Urinary bladder (tissue), 4 donors: ENCODE data around the gene EFR3B. TPM values are rescaled to one million over a fixed set of nuclear protein-coding genes. Genes with fewer than 3 reads are reported as not detected.
A peak's percentile ranks its signal among the peaks of the same experiment; 100 is the strongest.

ENCODE experiments used
- DNase-seq: peaks from one replicate; pipeline ENCODE4 v3.0.0-alpha.2; 2015; ENCODE audit errors: extremely low spot score
- H3K27ac ChIP-seq: one replicate; pipeline ENCODE4 v1.5.1; 2013; ENCODE audit warnings: low read depth, mild to moderate bottlenecking, moderate library complexity
- H3K36me3 ChIP-seq: one replicate; pipeline ENCODE4 v1.6.1; 2013; ENCODE audit warnings: mild to moderate bottlenecking, moderate library complexity; ENCODE audit not compliant: insufficient read depth
- H3K4me1 ChIP-seq: one replicate; pipeline ENCODE4 v1.6.1; 2013; ENCODE audit warnings: mild to moderate bottlenecking, moderate library complexity; ENCODE audit not compliant: insufficient read depth
- H3K4me3 ChIP-seq: one replicate; pipeline ENCODE4 v1.5.1; 2013; ENCODE audit warnings: low read depth, low read length
- WGBS: extraction: QIAGEN DNeasy Blood & Tissue Kit; methylation state at CpG from one replicate; pipeline ENCODE4 v1.1.7; 2013; 5-methylcytosine and 5-hydroxymethylcytosine counted together
- polyA plus RNA-seq: library from polyadenylated mRNA; stranded (reverse); fragments of 200-250 nt; gene quantifications from one replicate; pipeline ENCODE4 v1.2.3, GENCODE V29; 2013
- total RNA-seq: library from RNA; depleted of rRNA; stranded (reverse); fragments of >200 nt; gene quantifications from one replicate; pipeline ENCODE4 v1.2.3, GENCODE V29; 2014
- donor health status: healthy with polysubstance abuse.
- donor health status: healthy.

The EFR3B gene
- total and polyA plus RNA-seq, 2 donors, result 0.51 to 3.8 TPM

DNA sequence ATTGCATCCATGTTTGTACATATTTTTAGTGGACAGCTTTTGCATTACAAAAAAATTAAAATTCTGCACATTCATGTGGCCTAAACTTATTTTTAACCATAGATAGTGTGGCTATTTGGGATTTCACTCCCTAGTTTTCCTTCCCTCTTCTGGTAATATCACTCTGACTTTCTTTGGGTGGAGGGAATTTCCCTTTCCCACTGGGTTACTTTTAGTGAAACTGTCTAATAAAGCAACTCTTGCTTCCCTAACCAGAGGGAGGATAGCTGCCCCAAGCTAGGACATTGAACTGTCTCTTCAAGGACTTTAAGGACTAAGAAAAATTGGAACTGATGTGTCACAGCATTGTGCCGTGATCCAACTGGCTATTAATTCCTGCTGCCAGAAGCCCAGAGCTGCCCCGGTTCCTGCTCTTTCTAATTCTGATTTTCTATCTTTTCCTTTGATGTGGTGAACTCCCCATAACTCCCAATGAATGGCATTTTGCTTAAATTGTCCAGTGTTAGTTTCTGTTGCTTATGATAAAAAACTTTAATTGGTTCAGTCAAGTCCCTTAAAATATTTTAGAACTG is 20.0 kb upstream of the EFR3B start:
- WGBS, result 81% methylated on average over 2 of the region's 2 CpGs
- Histone ChIP-seq H3K27ac (no peak overlapping the region), H3K4me3 (no peak overlapping the region)

DNA sequence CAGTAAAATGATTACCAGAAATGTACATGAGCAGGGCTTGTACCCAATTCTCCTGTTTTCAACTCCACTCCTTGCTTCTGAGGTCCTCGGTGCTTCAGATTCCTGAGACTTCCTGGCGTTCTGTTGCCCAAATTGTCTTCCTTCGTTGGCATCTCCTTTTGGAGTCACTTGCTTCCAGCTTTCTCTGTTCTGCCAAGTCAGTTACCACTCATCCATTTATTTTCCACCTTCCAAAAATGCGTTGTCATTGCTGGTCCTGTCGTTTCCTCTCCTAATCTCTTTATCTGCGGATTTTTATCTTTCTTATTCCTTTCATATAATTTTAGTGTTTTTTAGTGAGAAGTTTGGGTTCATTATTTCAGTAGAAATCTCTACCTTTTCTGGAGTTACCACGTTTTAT is 18.5 kb upstream of the EFR3B start:
- Histone ChIP-seq H3K4me3 (no peak overlapping the region), H3K27ac (no peak overlapping the region), H3K36me3 (no peaks in the 10 kb centered on the region), H3K4me1 (no peaks in the 10 kb centered on the region)
- 59% methylated on average over 7 of the region's 7 CpGs for WGBS
- DNase-seq, result no peak

More for the DNA sequence above, 20.0 kb upstream of the EFR3B start:
- no peak for DNase-seq
- H3K4me1 ChIP-seq, result no peaks in the 10 kb centered on the region
- no peaks in the 10 kb centered on the region for H3K36me3 ChIP-seq

DNA sequence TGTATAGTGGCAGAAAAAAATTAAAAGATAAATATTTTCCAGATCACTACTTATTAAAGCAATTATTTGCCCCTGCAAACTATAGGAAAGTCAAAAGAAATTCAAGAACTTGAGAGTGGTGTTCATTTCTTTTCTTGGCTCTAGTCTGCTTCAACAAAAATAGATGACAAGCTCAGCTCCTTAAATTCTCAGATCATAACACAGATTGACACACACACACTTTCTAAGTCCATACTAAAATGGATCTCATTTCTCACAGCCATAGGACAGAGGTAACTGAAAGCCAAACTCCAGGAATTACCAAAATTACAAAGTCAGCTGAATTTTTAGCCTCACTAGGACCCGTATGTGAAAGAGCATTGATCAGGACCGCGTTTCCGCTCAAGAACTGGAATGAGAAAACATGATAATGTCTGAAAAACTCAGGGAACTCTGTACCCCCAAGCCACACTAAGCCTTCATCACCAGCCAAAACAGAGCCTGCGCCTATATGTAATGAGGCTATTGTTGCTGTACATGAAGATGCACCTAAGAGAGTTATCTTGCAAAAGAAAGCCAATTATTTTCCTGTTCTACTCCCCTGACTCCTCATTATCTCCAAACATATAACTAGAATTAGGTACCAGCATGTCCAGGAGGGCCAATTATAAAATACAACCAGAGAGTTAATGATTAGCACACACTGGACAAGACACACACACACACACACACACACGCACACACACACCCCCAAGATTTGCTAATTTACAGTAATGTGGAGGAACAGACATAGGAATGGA is 16.5 kb upstream of the EFR3B start:
- no peaks in the 10 kb centered on the region for H3K36me3 ChIP-seq
- no peak for DNase-seq
- 91% methylated on average over 6 of the region's 6 CpGs for WGBS
- H3K4me3 ChIP-seq, result no peak overlapping the region
- no peaks in the 10 kb centered on the region for H3K4me1 ChIP-seq
- no peak overlapping the region for H3K27ac ChIP-seq

DNA sequence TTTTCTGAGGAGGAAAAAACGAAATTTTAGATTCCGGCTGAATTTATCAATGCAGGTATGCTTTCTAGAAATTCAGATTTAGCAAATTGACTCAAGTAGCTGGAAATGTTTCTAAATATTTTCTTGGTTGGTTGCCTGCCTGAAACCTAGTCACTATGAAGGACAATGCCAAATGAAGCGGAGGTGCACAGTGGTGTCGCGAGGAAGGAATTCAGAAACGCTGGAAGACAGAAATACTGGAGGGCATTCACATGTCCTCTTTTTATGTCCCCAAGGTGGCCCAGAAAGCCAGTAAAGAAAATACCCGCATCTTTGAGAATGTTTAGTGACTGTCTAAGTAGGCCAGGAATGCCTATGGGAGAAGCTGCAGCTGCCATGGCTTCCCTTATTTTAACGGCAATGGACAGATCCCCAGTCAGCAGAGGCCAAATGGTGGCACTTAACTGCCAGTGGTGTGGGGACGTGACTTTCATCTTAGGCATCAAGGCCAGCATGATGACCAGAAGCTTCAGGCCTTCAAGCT is 15.8 kb upstream of the EFR3B start:
- Histone ChIP-seq H3K4me3 (no peak overlapping the region), H3K4me1 (no peaks in the 10 kb centered on the region), H3K27ac (no peak overlapping the region), H3K36me3 (no peaks in the 10 kb centered on the region)
- DNase-seq, result no peak
- 93% methylated on average over 9 of the region's 9 CpGs for WGBS

DNA sequence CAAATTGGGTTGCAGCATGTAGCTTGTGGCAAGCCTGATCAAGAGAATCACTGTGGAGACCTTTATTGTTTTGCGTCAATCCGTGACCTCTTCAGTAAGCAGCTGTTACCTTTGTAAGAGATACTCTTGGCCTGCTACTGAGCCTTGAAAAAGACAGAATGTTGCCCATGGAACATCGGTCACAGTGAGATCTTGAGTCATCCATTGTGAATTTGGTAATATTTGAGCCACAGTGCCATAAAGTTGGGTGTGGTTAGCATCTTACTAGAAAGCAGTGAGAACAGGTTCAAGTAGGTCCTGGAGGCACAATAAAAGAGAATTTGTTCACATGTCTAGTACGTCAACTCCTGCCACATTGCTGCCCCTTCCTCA is 12.7 kb upstream of the EFR3B start:
- H3K36me3 ChIP-seq, result no peaks in the 10 kb centered on the region
- WGBS, result 72% methylated on average over 4 of the region's 4 CpGs
- no peak for DNase-seq

DNA sequence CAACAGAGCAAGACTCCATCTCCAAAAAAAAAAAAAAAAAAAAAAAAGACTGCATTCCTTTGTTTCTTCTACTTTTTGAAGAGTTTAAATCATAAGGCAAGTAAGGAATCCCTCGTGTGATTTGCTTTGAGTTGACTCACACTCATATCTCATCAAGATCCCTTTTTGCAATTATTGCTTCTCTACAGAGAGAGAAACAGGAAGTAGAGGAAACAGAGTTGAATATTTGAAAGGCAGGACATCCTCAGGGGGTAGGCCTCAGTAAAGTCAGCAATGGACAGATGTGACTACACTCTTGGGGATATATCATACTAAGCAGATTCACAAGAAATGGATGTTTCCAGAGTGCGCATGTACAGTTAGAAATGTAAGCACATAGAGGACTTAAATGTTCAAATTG is 11.2 kb upstream of the EFR3B start:
- Histone ChIP-seq H3K27ac (no peak overlapping the region), H3K36me3 (no peaks in the 10 kb centered on the region), H3K4me3 (no peak overlapping the region), H3K4me1 (no peaks in the 10 kb centered on the region)
- 72% methylated on average over 2 of the region's 2 CpGs for WGBS
- no peak for DNase-seq

More for the DNA sequence above, 12.7 kb upstream of the EFR3B start:
- H3K4me1 ChIP-seq, result no peaks in the 10 kb centered on the region
- no peak overlapping the region for H3K27ac ChIP-seq
- H3K4me3 ChIP-seq, result no peak overlapping the region

DNA sequence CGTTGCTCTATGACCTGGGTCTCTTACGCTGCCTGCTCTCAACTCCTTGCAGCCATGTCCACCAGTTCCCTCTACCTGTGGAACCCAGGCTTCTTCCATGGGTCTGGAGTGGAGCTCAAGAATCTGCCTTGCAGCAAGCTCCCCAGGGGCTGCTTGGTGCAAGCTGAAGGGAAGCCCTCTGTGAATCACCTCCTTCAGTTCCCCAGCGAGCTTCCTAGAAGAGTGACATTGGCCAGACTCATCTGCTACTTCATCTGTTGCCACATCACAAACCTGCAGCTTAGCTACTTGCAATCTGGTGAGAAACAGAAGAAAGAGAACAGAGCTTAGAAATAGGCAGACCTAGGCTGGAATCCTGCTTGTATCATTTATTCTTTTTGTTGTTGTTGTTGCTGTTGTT is 9.8 kb upstream of the EFR3B start:
- Histone ChIP-seq H3K4me1 (no peaks in the 10 kb centered on the region), H3K36me3 (no peaks in the 10 kb centered on the region), H3K27ac (no peak overlapping the region), H3K4me3 (no peak overlapping the region)
- 58% methylated on average over 3 of the region's 3 CpGs for WGBS
- no peak for DNase-seq

DNA sequence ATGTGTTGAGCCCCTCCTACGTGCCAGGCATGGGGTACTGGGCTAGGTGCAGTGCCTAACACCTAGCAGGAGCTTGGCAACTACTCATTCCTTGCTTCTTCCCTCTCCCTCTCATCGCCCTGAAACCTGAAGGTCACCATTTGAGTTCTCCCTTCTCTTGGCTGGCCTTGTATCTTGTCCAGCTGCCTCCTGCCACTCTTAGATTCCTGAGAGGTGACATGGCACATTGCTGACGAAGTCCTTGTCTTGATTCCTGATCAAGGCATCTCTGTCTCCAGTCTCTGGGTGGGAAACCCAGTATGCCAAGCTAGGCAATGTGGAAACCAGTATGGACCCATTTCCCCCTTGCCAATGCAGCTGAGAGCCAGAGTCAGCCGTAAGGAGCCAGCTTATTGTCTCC is 9.0 kb upstream of the EFR3B start:
- no peak overlapping the region for H3K4me3 ChIP-seq
- 81% methylated on average over 4 of the region's 4 CpGs for WGBS
- H3K4me1 ChIP-seq, result no peaks in the 10 kb centered on the region
- H3K27ac ChIP-seq, result no peak overlapping the region
- no peak for DNase-seq
- H3K36me3 ChIP-seq, result no peaks in the 10 kb centered on the region

DNA sequence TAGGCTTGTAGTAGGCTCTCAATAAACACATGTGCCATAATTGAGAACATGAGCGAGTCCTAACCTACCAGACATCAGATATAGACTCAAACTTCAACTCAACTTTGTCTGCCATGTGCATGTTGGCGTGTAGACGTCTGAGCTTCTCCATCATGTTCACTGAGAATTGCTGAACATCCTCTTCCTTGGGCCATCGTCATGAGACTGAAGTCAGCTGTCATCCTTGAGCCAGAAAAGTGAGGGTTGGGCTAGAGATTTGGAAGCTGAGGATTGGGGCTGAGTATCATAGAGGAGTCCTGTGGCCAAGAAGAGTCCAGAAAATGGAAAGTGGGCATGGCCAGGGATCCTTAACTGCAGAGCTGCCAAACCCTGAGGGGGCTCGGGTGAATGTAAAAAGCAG is 7.8 kb upstream of the EFR3B start:
- H3K4me3 ChIP-seq, result no peak overlapping the region
- H3K27ac ChIP-seq, result no peak overlapping the region
- no peaks in the 10 kb centered on the region for H3K4me1 ChIP-seq
- no peaks in the 10 kb centered on the region for H3K36me3 ChIP-seq
- WGBS, result 95% methylated on average over 5 of the region's 5 CpGs
- DNase-seq, result no peak

DNA sequence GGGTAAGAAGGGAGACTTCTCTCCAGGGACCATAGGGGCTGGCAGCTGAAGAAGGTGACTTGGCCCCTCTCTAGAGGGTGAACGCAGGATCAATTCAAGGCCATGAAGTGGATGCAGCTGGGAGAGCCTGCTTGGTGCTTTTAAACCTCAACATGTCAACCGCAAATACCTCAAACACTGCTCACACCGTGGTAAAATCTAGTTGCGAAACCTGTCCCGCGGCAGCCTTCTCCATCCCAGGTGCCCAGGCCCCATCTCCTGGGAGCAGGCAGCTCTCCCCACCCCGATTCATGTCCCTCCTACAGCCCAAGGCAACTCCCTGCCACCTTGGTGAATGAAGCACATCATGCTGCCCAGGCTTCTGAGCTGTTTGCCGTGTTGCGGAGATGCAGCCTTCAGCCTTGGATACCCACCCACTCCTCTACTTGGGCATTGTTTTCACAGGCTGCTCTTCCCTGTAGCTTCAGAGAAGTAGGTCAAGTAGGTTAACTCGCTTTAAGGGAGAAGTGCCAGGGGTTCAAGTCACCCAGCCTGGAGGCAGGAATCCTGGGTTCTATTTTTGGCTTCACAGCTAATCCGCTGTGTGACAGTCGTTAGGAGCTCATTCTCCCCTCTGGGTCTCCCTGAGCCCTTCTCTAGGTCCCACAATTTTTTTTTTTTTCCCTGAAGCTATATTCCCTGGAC is 6.2 kb upstream of the EFR3B start:
- Histone ChIP-seq H3K4me1 (no peaks in the 10 kb centered on the region), H3K36me3 (no peaks in the 10 kb centered on the region), H3K27ac (no peak overlapping the region), H3K4me3 (no peak overlapping the region)
- WGBS, result 69% methylated on average over 12 of the region's 12 CpGs
- no peak for DNase-seq

DNA sequence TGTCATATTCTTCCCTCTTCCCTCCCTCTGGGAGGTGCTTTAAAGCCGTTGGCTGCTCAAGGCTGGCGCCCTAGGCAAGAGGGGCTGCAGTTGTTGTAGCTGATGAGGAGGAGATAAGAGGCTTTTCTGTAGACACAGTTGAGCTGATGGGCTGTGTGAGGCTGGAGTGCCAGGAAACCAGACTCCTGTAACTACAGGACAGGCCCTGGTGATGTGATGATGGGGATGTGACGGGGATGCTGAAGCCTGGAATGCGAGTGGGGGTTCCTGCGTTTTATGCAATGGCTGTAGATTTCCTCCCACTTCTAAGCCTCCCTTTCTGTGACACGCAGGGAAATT is 5.7 kb upstream of the EFR3B start:
- DNase-seq, result no peak
- WGBS, result 59% methylated on average over 6 of the region's 6 CpGs
- no peaks in the 10 kb centered on the region for H3K36me3 ChIP-seq
- no peaks in the 10 kb centered on the region for H3K4me1 ChIP-seq
- no peak overlapping the region for H3K27ac ChIP-seq
- H3K4me3 ChIP-seq, result no peak overlapping the region

DNA sequence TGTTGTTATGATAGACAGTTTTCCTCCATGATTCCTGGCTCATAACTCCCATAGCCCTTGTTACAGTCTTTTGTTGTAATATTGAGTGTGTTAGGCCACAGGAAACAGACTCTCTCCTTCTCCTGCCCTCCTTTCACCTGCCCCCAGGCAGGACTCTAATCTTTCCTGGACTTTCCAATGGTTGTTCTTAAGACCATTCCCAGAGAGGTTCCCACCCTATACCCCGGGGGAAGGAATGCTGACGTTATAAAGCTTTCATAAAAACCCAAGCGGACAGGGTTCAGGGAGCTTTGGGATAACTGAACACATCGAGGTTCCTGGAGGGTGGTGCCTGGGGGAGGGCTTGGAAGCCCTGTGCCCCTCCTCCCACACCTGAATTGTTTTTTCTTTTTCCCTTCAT is 2.8 kb upstream of the EFR3B start:
- 76% methylated on average over 4 of the region's 4 CpGs for WGBS
- Histone ChIP-seq H3K36me3 (no peaks in the 10 kb centered on the region), H3K27ac (no peak overlapping the region), H3K4me1 (no peaks in the 10 kb centered on the region), H3K4me3 (no peak overlapping the region)
- DNase-seq, result no peak

DNA sequence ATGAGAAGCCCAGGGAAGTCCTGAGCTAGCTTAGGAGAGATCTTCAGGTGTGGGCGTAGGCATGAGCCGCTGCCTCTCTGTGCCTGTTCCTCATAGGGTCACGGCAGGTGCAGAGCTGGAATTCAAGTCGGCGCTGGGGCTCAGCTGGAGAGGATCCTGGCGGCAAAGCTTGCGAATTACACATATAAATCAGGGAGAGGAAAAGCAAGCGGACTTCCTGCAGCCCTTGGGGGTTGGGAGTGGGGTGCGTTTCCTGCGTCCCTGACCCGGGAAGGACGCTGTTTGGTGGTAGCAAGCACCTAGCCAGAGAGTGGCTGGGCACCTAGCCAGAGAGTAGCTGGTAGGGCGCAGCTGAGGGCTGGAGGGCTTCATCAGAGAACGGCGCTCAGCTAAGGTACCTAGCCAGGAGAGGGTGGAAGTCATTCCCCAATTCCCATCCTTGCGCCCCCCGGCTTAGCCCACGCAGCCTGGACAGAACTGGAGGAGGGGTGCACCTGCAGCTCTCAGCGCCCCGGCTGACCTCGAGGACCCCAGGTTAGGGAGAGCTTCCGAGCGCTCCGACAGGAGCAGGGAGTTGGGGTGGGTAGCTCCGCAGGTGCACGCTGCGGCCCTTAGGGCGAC is 459 bp upstream of the EFR3B start:
- peak; percentile 21 for DNase-seq
- 4% methylated on average over 28 of the region's 28 CpGs for WGBS
- no peaks in the 10 kb centered on the region for H3K4me1 ChIP-seq
- H3K4me3 ChIP-seq, result peak overlapping the region; percentile 26
- H3K27ac ChIP-seq, result no peak overlapping the region
- H3K36me3 ChIP-seq, result no peaks in the 10 kb centered on the region
